H9 (cell line): ENCODE measurements around the gene CST9L. TPM values are rescaled to one million over a fixed set of nuclear protein-coding genes. Genes with fewer than 3 reads are reported as not detected.

Source experiments
- DNase-seq: peaks from one replicate; pipeline ENCODE4 v3.0.0-alpha.2; 2017
- H2AFZ ChIP-seq: one replicate; pipeline ENCODE4 v1.6.1; 2013; ENCODE audit warnings: mild to moderate bottlenecking, low read length, control low read depth, moderate library complexity
- H2AK5ac ChIP-seq: 2 replicates; pipeline ENCODE4 v1.6.1; 2013; ENCODE audit warnings: low read length, control low read depth, mixed read lengths; ENCODE audit not compliant: insufficient read length
- H2BK120ac ChIP-seq: one replicate; pipeline ENCODE4 v1.6.1; 2013; ENCODE audit warnings: low read depth, mild to moderate bottlenecking, low read length, control low read depth, inconsistent platforms; ENCODE audit not compliant: poor library complexity, severe bottlenecking
- H2BK12ac ChIP-seq: 2 replicates; pipeline ENCODE4 v1.6.1; 2013; ENCODE audit warnings: low read length, control low read depth, mixed read lengths, low read depth; ENCODE audit not compliant: insufficient read length
- H2BK15ac ChIP-seq: 2 replicates; pipeline ENCODE4 v1.6.1; 2013; ENCODE audit warnings: low read depth, low read length, control low read depth
- H2BK20ac ChIP-seq: one replicate; pipeline ENCODE4 v1.6.1; 2013; ENCODE audit warnings: low read depth, mild to moderate bottlenecking, low read length, control low read depth, inconsistent platforms; ENCODE audit not compliant: poor library complexity, severe bottlenecking
- H2BK5ac ChIP-seq: 2 replicates; pipeline ENCODE4 v1.6.1; 2013; ENCODE audit warnings: low read length, control low read depth, mixed read lengths; ENCODE audit not compliant: insufficient read length
- H3K14ac ChIP-seq: 2 replicates; pipeline ENCODE4 v1.6.1; 2013; ENCODE audit warnings: low read length, control low read depth; ENCODE audit not compliant: insufficient read depth
- H3K18ac ChIP-seq: 2 replicates; pipeline ENCODE4 v1.6.1; 2013; ENCODE audit warnings: low read depth, mild to moderate bottlenecking, mixed read lengths, low read length, control low read depth; ENCODE audit not compliant: insufficient read length
- H3K23ac ChIP-seq: 2 replicates; pipeline ENCODE4 v1.6.1; 2013; ENCODE audit warnings: low read length, control low read depth, mixed read lengths, low read depth; ENCODE audit not compliant: insufficient read length
- H3K23me2 ChIP-seq: 2 replicates; pipeline ENCODE4 v1.6.1; 2013; ENCODE audit warnings: low read depth, mild to moderate bottlenecking, mixed read lengths, low read length, control low read depth; ENCODE audit not compliant: insufficient read length, poor library complexity, severe bottlenecking
- H3K27ac ChIP-seq: 2 replicates; pipeline ENCODE4 v1.5.1; 2013; ENCODE audit warnings: low read length, control low read depth, mixed read lengths, low read depth; ENCODE audit not compliant: insufficient read length
- H3K27me3 ChIP-seq: 2 replicates; pipeline ENCODE4 v1.6.1; 2013; ENCODE audit warnings: low read length, control low read depth, inconsistent platforms; ENCODE audit not compliant: insufficient read depth
- H3K4ac ChIP-seq: 2 replicates; pipeline ENCODE4 v1.6.1; 2013; ENCODE audit warnings: low read depth, mild to moderate bottlenecking, control low read depth, inconsistent platforms, low read length, moderate library complexity
- H3K4me1 ChIP-seq: 2 replicates; pipeline ENCODE4 v1.6.1; 2013; ENCODE audit warnings: low read length, control low read depth, inconsistent platforms; ENCODE audit not compliant: insufficient read depth
- H3K4me2 ChIP-seq: 2 replicates; pipeline ENCODE4 v1.6.1; 2013; ENCODE audit warnings: low read length, control low read depth, mixed read lengths; ENCODE audit not compliant: insufficient read length, insufficient read depth
- H3K56ac ChIP-seq: 2 replicates; pipeline ENCODE4 v1.6.1; 2013; ENCODE audit warnings: low read depth, mild to moderate bottlenecking, mixed read lengths, low read length, control low read depth; ENCODE audit not compliant: insufficient read length
- H3K79me1 ChIP-seq: 2 replicates; pipeline ENCODE4 v1.6.1; 2013; ENCODE audit warnings: low read depth, mild to moderate bottlenecking, moderate library complexity, low read length, control low read depth, inconsistent platforms; ENCODE audit not compliant: insufficient read depth, poor library complexity, severe bottlenecking
- H3K79me2 ChIP-seq: 2 replicates; pipeline ENCODE4 v1.6.1; 2013; ENCODE audit warnings: low read length, control low read depth, inconsistent platforms; ENCODE audit not compliant: insufficient read depth
- H3K9ac ChIP-seq: 2 replicates; pipeline ENCODE4 v1.6.1; 2013; ENCODE audit warnings: low read length, control low read depth, mixed read lengths; ENCODE audit not compliant: insufficient read length; ENCODE audit errors: extremely low read depth
- H3K9me3 ChIP-seq: one replicate; pipeline ENCODE4 v1.6.1; 2013; ENCODE audit warnings: low read depth, low read length, inconsistent platforms; ENCODE audit not compliant: control insufficient read depth
- H3T11ph ChIP-seq: one replicate; pipeline ENCODE4 v1.6.1; 2013; ENCODE audit warnings: mild to moderate bottlenecking, low read length, control low read depth, inconsistent platforms
- H4K20me1 ChIP-seq: one replicate; pipeline ENCODE4 v1.6.1; 2013; ENCODE audit not compliant: control insufficient read depth, insufficient read length, insufficient read depth
- H4K5ac ChIP-seq: 2 replicates; pipeline ENCODE4 v1.6.1; 2013; ENCODE audit warnings: low read depth, mild to moderate bottlenecking, mixed read lengths, low read length, control low read depth; ENCODE audit not compliant: insufficient read length
- H4K8ac ChIP-seq: replicated peaks from 2 replicates; pipeline ENCODE4 v1.6.1; 2013; ENCODE audit warnings: low read length, control low read depth, mixed read lengths, low read depth; ENCODE audit not compliant: insufficient read length
- H4K91ac ChIP-seq: 2 replicates; pipeline ENCODE4 v1.6.1; 2013; ENCODE audit warnings: low read depth, mild to moderate bottlenecking, moderate library complexity, mixed read lengths, low read length, control low read depth; ENCODE audit not compliant: insufficient read length
- H3K27ac Mint-ChIP-seq, 3 experiments: 2 replicates in 2 of 3; 3 replicates in 1 of 3; pipeline ENCODE4 v1.8.0; 2020 to 2021; ENCODE audit warnings: mixed read lengths in 3 of 3, mild to moderate bottlenecking in 1 of 3, moderate library complexity in 1 of 3
- H3K27me3 Mint-ChIP-seq: 2 replicates; pipeline ENCODE4 v1.8.0; 2021; ENCODE audit warnings: low read depth, mild to moderate bottlenecking, moderate library complexity, mixed read lengths
- H3K36me3 Mint-ChIP-seq, 3 experiments: 2 replicates in 2 of 3; 3 replicates in 1 of 3; pipeline ENCODE4 v1.8.0; 2020 to 2021; ENCODE audit warnings: low read depth in 3 of 3, mixed read lengths in 3 of 3; ENCODE audit not compliant: insufficient read depth in 1 of 3
- H3K4me1 Mint-ChIP-seq, 2 experiments: 2 replicates each; pipeline ENCODE4 v1.8.0; 2020; ENCODE audit warnings: mixed read lengths in 2 of 2
- H3K4me3 Mint-ChIP-seq, 2 experiments: 2 replicates in 1 of 2; 3 replicates in 1 of 2; pipeline ENCODE4 v1.8.0; 2020 to 2021; ENCODE audit warnings: mild to moderate bottlenecking in 2 of 2, mixed read lengths in 2 of 2, moderate library complexity in 1 of 2
- H3K9me3 Mint-ChIP-seq, 2 experiments: 2 replicates in 1 of 2; 3 replicates in 1 of 2; pipeline ENCODE4 v1.8.0; 2020; ENCODE audit warnings: mild to moderate bottlenecking in 2 of 2, mixed read lengths in 2 of 2, moderate library complexity in 1 of 2
- CTCF ChIP-seq: fragments of 200-600 bp; sonication (generic); conservative IDR thresholded peaks from 3 replicates; pipeline ENCODE4 v1.8.0; 2021; ENCODE audit warnings: antibody characterized with exemption, mild to moderate bottlenecking
- total RNA-seq: library from RNA; stranded (reverse); gene quantifications from 2 replicates; pipeline ENCODE4 v1.2.1, GENCODE V29; 2021

CST9L gene
- total RNA-seq, 1 experiment from 2014 or later: not detected

DNA sequence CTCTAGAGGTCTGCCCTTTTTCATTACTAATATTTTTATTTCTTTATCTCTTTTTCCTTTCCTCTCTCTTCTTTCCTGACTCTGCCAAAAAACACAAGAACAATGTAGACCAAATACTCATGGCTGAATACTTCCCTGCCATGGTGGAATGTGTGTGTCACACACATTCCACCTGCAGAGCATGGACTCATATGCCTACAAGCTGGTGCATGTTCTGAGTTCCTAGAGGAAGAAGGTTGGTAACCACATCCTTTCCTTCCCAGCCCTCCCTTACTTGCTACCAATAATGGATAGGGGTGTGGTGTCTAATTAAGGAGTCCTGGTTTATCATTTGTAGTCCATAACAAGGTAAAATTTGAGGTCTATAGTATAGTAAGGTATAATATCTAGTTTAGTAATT lies 15.2 kb upstream of the CST9L start:
- no peaks in the 10 kb centered on the region for H3K9me3 ChIP-seq
- H3K56ac ChIP-seq: no peak overlapping the region
- no peak overlapping the region for H2BK20ac ChIP-seq
- H3K27me3 Mint-ChIP-seq: peaks cover 10% of the 10 kb centered on the region; the same call in 1 of the 2 replicates
- no peak overlapping the region for H3K14ac ChIP-seq
- no peak overlapping the region for H2BK15ac ChIP-seq
- H3K4me3 Mint-ChIP-seq: no peak overlapping the region
- H3K4me1 Mint-ChIP-seq: peaks cover 16 to 20% of the 10 kb centered on the region in 2 experiments
- no peaks in the 10 kb centered on the region for H3K4me1 ChIP-seq
- H3K4ac ChIP-seq: no peak overlapping the region
- peaks cover 2 to 4% of the 10 kb centered on the region in 2 experiments for H3K9me3 Mint-ChIP-seq
- H2AK5ac ChIP-seq: no peak overlapping the region
- H2BK5ac ChIP-seq: no peak overlapping the region
- no peak overlapping the region for H4K91ac ChIP-seq
- no peaks in the 10 kb centered on the region for H3K23me2 ChIP-seq
- DNase-seq: no peak
- H3K27ac ChIP-seq: no peak overlapping the region
- H3K27ac Mint-ChIP-seq: no peak overlapping the region
- no peaks in the 10 kb centered on the region for H3K27me3 ChIP-seq
- H4K5ac ChIP-seq: no peak overlapping the region
- no peak overlapping the region for H3K9ac ChIP-seq
- H3T11ph ChIP-seq: no peak overlapping the region
- no peak overlapping the region for H2AFZ ChIP-seq
- H3K36me3 Mint-ChIP-seq: peaks cover 0 to 14% (median 2%) of the 10 kb centered on the region in 3 experiments; a peak in 4 of 7 replicates
- no peak for TF ChIP-seq CTCF
- no peak overlapping the region for H3K23ac ChIP-seq
- H3K4me2 ChIP-seq: no peak overlapping the region
- H4K20me1 ChIP-seq: no peaks in the 10 kb centered on the region
- H3K79me1 ChIP-seq: no peaks in the 10 kb centered on the region
- H3K18ac ChIP-seq: no peak overlapping the region
- H4K8ac ChIP-seq: no peak overlapping the region
- H2BK12ac ChIP-seq: no peak overlapping the region
- no peak overlapping the region for H2BK120ac ChIP-seq
- no peaks in the 10 kb centered on the region; the same call in 1 of the 2 replicates for H3K79me2 ChIP-seq
